ENCODE results near the gene CCDC74B.
A peak's percentile ranks its signal among the peaks of the same experiment; 100 is the strongest.

DNA sequence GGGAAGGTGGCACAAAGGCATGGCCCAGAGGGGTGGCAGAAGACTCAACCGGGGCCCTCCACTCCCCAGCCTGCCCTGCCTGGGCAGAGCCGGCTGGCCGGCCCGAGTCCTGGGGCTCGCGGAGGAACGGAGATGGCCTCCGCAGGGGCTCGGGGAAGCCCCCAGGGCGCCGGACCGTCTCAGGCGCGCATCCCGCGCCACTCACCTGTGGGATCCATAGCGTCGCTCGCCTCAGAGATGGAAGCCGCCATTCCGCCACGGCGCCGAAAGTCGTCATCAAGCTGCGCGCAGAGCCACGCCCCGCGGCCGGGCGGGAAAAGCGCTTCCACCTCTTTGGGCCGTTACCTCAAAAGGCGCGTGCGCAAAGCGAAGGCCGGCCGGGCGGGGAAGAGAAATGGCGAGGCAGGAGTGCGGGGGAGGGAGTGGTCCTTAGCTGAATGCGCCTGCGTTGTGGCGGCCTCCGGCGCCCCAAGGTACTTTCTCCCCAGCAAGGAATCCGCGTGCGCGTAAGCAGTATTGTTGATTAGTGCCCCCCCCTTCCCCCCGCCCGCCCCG lies 36.5 kb upstream of the CCDC74B start, which contains the start of gene SMPD4:
- TF ChIP-seq, protein P1, sequence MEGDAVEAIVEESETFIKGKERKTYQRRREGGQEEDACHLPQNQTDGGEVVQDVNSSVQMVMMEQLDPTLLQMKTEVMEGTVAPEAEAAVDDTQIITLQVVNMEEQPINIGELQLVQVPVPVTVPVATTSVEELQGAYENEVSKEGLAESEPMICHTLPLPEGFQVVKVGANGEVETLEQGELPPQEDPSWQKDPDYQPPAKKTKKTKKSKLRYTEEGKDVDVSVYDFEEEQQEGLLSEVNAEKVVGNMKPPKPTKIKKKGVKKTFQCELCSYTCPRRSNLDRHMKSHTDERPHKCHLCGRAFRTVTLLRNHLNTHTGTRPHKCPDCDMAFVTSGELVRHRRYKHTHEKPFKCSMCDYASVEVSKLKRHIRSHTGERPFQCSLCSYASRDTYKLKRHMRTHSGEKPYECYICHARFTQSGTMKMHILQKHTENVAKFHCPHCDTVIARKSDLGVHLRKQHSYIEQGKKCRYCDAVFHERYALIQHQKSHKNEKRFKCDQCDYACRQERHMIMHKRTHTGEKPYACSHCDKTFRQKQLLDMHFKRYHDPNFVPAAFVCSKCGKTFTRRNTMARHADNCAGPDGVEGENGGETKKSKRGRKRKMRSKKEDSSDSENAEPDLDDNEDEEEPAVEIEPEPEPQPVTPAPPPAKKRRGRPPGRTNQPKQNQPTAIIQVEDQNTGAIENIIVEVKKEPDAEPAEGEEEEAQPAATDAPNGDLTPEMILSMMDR (IDR thresholded peaks at IDR 0.05) = no peak
- TF ChIP-seq POLR2A (IDR thresholded peaks at IDR 0.05) (peak in 1 of 2 donors; percentile 8), POLR2AphosphoS5 (IDR thresholded peaks at IDR 0.05; ENCODE audit: insufficient read depth in 1 of 2, low read depth in 1 of 2) (peak; percentile 85)

Data from vagina (tissue), 2 donors.